Memory B cell (primary cell): ENCODE results near the gene FLRT1.

Experiments
- ATAC-seq: fragments of 150-1000 bp; cut with Tn5 transposase; 2 replicates; pipeline ENCODE4 v1.10.0; 2021; ENCODE audit warnings: low read depth, mild to moderate bottlenecking, moderate library complexity
- DNase-seq, 2 donors: peaks; one replicate each; pipeline ENCODE4 v3.0.0; 2022; ENCODE audit warnings: low spot score in 2 of 2
- H3K27ac Mint-ChIP-seq: one replicate; pipeline ENCODE4 v1.8.0; 2022; ENCODE audit warnings: mild to moderate bottlenecking, moderate library complexity, mixed read lengths
- H3K27me3 Mint-ChIP-seq: one replicate; pipeline ENCODE4 v1.8.0; 2022; ENCODE audit warnings: mixed read lengths
- H3K36me3 Mint-ChIP-seq: one replicate; pipeline ENCODE4 v1.8.0; 2022; ENCODE audit warnings: mild to moderate bottlenecking, mixed read lengths
- H3K4me1 Mint-ChIP-seq: one replicate; pipeline ENCODE4 v1.8.0; 2022; ENCODE audit warnings: mixed read lengths
- H3K4me3 Mint-ChIP-seq: one replicate; pipeline ENCODE4 v1.8.0; 2022; ENCODE audit warnings: mild to moderate bottlenecking, moderate library complexity, mixed read lengths
- H3K9me3 Mint-ChIP-seq: one replicate; pipeline ENCODE4 v1.8.0; 2022; ENCODE audit warnings: mixed read lengths

Gene FLRT1

DNA sequence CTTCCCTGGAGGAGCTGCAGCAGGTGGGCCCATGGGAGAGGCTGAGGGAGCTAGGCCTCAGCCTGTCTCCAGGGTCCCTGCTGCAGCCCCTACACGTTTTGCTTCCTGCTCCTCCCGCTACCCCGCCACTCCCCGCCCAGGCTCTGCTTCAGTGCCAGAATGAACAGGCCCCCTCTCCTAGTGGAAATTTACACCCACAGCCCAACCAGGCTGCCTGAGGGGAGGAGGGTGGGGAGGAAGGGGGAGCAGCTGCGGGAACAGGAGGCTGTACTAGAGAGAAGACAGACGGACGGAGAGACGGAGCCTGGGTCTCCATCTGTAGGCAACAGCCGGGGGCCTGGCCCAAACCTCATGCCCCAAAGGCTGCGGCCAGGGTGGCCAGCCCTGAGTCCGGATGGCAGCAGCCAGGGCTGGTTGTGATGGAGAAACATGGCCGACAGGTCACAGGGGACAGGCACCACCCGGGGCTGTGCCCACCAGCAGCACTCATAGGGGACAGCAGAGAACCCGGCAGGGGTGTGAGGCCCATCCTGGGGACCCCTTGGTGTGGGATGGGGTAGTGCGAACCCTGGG is 20.6 kb downstream of the FLRT1 start:
- DNase-seq = no peak
- Mint-ChIP-seq H3K27ac (no peak overlapping the region), H3K9me3 (no peaks in the 10 kb centered on the region), H3K4me1 (peaks cover 3% of the 10 kb centered on the region), H3K36me3 (no peaks in the 10 kb centered on the region), H3K27me3 (peaks cover 5% of the 10 kb centered on the region), H3K4me3 (no peak overlapping the region)
- ATAC-seq = no peak

DNA sequence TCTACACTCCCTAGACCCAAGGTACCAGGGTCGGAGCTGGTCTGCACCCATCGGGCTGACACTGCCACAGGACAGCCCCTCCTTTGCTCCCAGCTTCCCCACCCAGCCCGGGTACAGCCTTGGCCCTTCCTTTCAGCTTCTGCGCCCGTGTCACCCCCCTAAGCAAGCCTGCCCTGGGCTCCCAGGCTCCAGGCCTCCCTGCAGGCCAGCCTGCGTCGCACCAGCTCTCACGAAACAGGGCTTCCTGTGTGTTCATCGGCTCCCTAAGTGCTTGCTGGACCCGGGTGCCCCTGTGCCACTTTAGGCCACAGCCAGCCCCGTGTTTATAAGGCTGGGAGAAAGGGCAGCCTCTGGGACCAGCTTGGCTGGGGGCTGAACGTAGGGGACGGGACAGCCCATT is 21.1 kb downstream of the FLRT1 start:
- no peak overlapping the region for H3K4me3 Mint-ChIP-seq
- H3K27me3 Mint-ChIP-seq = peaks cover 8% of the 10 kb centered on the region
- DNase-seq (no peak), ATAC-seq (no peak)
- no peak overlapping the region for H3K27ac Mint-ChIP-seq
- no peaks in the 10 kb centered on the region for H3K9me3 Mint-ChIP-seq
- peaks cover 5% of the 10 kb centered on the region for H3K4me1 Mint-ChIP-seq
- no peaks in the 10 kb centered on the region for H3K36me3 Mint-ChIP-seq

DNA sequence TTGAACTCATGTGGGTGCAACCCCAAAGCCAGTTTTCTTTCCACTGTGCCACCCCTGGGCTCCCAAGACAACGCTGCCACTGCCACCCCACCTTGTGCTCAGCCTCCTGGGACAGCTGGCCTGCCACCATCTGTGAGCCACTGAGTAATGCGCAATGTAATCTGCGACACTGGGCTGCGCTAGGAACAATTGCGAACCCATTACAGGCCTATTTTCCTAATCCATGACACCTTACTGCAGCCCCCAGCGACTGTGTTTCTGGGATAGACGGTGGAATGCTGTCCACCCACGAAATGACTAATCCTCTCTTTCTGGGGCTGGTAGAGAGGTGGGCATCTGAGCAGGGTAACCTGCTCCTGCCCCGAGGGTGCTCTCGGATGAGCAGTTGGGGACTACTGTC is 22.2 kb downstream of the FLRT1 start:
- no peak overlapping the region for H3K4me3 Mint-ChIP-seq
- H3K9me3 Mint-ChIP-seq = no peaks in the 10 kb centered on the region
- ATAC-seq = no peak
- H3K27ac Mint-ChIP-seq = no peak overlapping the region
- H3K36me3 Mint-ChIP-seq = no peaks in the 10 kb centered on the region
- peaks cover 13% of the 10 kb centered on the region for H3K27me3 Mint-ChIP-seq
- peaks cover 5% of the 10 kb centered on the region for H3K4me1 Mint-ChIP-seq
- no peak for DNase-seq

DNA sequence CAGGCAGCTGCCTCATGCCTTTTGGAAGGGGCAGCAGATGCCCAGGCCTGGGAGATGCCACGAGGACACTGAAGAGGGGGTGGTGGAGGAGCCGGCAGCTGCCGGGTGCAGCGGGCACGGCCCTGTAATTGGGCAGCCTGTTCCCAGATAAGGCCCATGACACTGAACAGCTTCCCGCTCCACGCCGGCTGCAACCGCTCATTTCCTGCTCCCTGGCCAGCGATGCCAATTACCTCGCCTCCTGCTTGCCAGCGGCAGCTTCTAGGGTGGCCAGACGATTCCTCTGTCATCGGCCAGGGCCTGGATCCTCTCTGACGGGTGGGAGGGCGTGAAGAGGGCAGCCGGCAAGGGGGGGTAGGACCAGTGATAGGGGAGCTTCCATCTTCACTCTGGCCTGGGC is 22.8 kb downstream of the FLRT1 start:
- DNase-seq = no peak
- no peak overlapping the region for H3K4me3 Mint-ChIP-seq
- H3K4me1 Mint-ChIP-seq = peaks cover 5% of the 10 kb centered on the region

DNA sequence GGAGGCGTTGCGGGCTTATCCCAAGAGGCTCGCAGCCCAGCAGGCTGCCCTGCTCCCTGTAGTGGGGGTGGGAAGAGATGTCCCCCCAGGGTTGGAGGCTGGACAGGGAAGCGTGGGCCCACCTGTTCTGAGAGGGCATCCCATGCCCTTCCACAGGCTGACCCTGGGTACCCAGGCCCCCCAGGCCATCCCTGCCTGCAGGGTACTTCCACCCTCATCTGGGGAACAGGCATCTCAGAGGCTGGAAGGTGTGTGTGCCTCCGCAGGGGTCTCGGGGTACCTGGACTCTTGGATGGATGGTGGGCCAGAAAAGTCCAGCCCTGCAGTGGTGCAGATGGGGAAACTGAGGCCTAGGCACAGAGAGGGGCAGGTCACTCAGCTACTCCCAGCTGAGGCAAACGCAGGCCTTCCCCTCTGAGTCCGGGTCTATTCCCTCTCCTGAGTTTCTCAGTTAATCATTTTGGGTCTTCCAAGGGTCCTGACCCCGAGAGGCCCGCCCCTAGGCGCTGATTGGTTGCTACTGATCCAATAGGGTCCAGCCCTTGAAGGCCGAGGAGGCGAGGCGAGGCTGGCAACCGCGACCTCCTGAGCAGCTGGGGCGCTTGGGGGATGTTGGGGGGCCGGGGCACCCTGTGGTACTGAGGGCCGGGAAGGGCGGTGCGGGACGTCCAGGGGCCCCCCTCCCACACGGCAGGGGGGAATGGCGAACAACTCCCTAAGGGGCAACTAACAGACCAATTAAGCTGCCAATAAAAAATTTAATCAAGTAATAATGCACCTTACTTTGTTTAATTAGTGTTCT is 23.8 kb downstream of the FLRT1 start:
- ATAC-seq (no peak), DNase-seq (no peak)
- H3K27ac Mint-ChIP-seq = no peak overlapping the region
- peaks cover 5% of the 10 kb centered on the region for H3K4me1 Mint-ChIP-seq
- no peaks in the 10 kb centered on the region for H3K36me3 Mint-ChIP-seq
- no peak overlapping the region for H3K4me3 Mint-ChIP-seq
- peaks cover 15% of the 10 kb centered on the region for H3K27me3 Mint-ChIP-seq
- no peaks in the 10 kb centered on the region for H3K9me3 Mint-ChIP-seq

More for the DNA sequence above, 22.8 kb downstream of the FLRT1 start:
- H3K27me3 Mint-ChIP-seq = peaks cover 15% of the 10 kb centered on the region
- H3K36me3 Mint-ChIP-seq = no peaks in the 10 kb centered on the region
- no peak for ATAC-seq
- no peak overlapping the region for H3K27ac Mint-ChIP-seq
- no peaks in the 10 kb centered on the region for H3K9me3 Mint-ChIP-seq

DNA sequence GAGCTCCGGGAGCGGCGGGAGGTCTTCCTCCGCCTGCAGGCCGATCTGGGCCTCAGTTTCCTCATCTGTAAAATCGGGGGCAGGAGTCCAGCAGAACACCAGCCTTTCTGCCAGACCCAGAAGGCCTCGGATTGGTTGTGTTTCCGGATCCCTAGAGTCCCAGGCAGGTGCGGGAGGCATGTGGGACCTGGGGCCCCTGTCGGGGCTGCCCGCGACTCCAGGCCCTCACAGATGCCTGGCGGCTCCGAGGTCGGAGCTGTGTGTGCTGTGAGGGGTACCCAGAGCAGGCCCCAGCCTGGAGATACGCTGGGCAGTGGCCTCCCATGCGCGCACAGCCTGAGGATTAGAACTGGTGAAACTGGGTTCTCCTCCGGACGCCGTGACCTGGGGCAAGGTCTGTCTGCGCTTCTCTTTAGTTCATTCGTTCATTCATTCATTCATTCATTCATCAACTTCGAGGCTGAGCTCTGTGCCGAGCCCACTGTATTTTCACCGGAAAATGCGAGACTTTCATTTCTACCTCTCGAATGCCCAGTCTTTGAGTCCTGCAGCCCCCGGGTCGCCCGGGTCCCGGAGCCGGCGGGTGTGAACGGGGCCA is 24.6 kb downstream of the FLRT1 start:
- ATAC-seq (peak; percentile 26), DNase-seq (no peak)
- Mint-ChIP-seq H3K4me3 (peak overlapping the region; percentile 52), H3K27ac (no peak overlapping the region), H3K36me3 (no peaks in the 10 kb centered on the region), H3K27me3 (peaks cover 19% of the 10 kb centered on the region), H3K4me1 (peaks cover 5% of the 10 kb centered on the region), H3K9me3 (no peaks in the 10 kb centered on the region)

DNA sequence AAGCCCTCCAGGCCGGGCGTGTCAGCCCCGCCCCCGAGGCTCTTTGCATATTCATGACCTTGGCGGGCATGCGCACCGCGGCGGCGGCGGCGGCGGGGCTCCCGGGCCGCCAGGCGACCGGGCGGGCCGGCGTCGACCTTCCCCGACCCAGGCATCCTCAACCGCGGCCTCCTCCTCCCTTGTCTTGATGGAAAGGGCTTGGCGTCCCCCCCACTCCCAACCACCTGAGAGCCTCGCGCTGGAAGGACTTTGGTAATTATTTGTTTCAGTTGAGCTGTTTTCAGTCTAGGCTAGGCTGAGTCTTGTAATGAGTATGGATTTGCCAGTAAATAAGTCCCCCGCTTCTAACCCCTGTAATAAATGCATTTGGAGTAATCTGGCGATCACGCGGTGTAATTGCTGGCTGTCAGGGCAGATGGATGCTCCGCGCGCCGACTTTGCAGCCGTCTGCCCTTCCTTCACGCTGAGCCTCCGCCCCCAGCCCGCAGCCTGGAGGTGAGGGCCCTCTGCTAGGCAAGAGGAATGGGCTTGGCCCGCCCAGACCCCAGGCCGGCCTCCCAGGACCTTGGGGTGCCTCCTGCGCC is 25.2 kb downstream of the FLRT1 start:
- ATAC-seq = peak; percentile 91
- Mint-ChIP-seq H3K27me3 (peaks cover 19% of the 10 kb centered on the region), H3K4me3 (peak overlapping the region; percentile 73), H3K27ac (no peak overlapping the region), H3K4me1 (peaks cover 5% of the 10 kb centered on the region), H3K9me3 (no peaks in the 10 kb centered on the region), H3K36me3 (no peaks in the 10 kb centered on the region)
- DNase-seq = peak; percentile 55 to 63

DNA sequence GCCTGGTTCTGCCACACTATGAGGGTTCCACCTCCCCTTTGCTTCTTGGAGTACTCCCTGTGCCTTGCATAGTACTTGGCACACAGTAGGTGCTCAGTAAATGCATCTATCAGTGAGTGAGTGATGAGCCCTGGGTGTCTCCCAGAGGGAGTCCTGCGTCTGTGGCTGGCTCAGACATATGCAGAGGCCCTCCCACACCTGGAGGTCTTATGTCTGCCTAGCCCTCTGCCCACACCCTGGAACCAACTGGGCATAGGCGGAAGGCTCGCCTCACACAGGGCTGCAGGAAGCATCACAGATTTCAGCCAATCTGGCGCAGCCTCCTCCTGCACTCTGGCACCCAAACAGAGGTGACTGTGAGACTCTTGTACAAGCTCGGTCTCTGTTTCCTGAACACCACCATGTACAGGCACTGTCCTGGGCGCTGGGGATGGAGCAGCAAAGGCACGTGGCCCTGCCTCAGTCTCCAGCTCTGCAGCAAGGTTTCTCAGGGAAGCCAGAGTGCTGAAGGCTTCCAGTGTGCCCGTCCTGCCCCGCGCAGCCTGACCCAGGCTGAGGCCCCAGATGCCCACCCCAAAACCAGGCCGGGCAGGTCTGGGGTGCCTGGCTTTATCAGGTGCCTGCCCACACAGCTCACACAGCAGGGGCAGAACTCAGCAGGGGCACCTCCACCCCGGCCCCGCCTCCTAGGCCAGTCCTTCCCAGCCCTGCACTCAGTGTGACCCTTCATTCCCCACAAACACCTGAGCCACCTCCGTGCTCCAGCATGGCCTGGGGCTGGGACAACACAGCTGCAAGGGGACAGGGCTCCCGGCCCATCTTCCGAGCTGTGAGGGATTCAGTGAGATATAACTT is 26.7 kb downstream of the FLRT1 start:
- no peak overlapping the region for H3K27ac Mint-ChIP-seq
- ATAC-seq (no peak), DNase-seq (no peak)
- H3K9me3 Mint-ChIP-seq = no peaks in the 10 kb centered on the region
- peaks cover 5% of the 10 kb centered on the region for H3K4me1 Mint-ChIP-seq
- H3K36me3 Mint-ChIP-seq = no peaks in the 10 kb centered on the region
- peaks cover 23% of the 10 kb centered on the region for H3K27me3 Mint-ChIP-seq
- peak overlapping the region; percentile 61 for H3K4me3 Mint-ChIP-seq

DNA sequence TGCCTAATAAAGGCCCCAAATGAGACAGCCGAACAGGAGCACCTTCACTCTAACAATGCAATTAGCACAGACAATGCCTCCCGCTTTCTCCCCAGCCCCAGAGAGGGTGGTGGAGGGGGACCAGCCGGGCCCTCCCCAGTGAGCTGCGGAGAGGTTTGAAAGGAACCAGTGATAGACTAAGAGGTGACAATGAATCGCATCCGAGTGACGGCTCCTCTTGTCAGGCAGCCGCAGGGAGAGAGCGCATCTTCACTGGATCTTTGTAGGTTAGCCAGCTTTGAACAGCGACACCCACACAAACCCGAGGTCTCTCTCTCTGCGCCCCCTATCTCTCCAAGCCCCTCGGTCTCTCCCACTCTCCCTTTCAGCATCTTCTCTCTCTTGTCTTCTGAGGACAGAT is 28.0 kb downstream of the FLRT1 start:
- ATAC-seq (no peak), DNase-seq (no peak)
- H3K4me3 Mint-ChIP-seq = no peak overlapping the region
- H3K27me3 Mint-ChIP-seq = peaks cover 25% of the 10 kb centered on the region
- no peak overlapping the region for H3K27ac Mint-ChIP-seq
- H3K9me3 Mint-ChIP-seq = no peaks in the 10 kb centered on the region
- H3K4me1 Mint-ChIP-seq = peaks cover 5% of the 10 kb centered on the region
- no peaks in the 10 kb centered on the region for H3K36me3 Mint-ChIP-seq

DNA sequence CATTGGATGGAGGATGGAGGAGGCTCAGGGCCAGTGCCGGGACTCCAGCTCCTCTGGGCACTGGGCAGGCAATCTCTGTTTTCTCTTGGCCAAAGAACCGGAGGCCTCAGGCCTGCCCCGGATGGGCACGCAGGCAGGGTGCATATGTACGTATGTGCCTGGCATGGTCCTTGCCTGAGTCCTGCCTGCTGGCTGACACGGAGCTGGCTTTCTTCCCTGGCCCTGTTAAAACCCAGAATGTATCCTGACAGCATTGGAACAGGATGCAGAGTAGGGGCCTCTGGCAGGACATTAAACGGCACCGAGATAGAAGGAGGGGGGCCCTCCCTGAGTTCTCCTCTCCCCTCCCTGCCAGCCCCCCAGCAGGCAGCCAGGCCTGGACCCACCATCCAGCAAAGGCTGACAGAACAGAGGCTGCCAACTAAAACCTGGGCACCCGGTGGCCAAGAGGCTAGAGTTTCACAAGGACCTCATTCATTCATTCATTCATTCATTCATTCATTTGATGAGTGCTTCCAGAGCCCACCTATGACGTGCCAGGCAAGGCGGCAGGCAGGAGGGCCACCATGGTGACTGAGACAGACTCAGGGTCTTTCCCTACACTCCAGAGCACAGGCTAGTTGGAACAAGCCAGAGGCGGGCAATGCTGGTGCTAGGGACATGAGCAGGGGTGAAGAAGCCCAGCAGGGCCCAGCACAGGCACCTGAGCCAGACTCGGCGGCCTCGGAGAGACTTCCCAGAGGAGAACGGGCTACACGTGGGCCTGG is 28.8 kb downstream of the FLRT1 start:
- H3K36me3 Mint-ChIP-seq = no peaks in the 10 kb centered on the region
- ATAC-seq (no peak), DNase-seq (no peak)
- H3K27me3 Mint-ChIP-seq = peaks cover 23% of the 10 kb centered on the region
- H3K27ac Mint-ChIP-seq = no peak overlapping the region
- H3K4me3 Mint-ChIP-seq = no peak overlapping the region
- peaks cover 5% of the 10 kb centered on the region for H3K4me1 Mint-ChIP-seq
- no peaks in the 10 kb centered on the region for H3K9me3 Mint-ChIP-seq

DNA sequence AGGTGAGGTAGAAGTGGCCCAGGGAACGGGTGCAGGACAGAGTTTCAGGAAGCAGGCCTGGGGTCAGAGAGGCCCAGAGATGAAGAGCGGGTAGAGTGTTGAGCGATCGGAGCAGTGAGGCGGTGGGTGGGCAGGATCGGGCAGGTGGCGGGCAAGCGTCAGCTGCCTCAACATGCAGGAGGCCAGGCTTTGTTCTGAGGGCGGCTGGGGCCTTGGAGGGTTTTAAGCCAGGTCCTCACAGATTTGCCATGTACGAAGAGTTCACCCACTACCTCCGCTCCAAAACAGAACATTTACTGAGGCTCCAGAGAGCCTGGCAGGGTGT is 29.4 kb downstream of the FLRT1 start:
- Mint-ChIP-seq H3K27ac (no peak overlapping the region), H3K4me3 (no peak overlapping the region), H3K4me1 (peaks cover 5% of the 10 kb centered on the region), H3K36me3 (no peaks in the 10 kb centered on the region), H3K27me3 (peaks cover 23% of the 10 kb centered on the region), H3K9me3 (no peaks in the 10 kb centered on the region)
- ATAC-seq (no peak), DNase-seq (no peak)

DNA sequence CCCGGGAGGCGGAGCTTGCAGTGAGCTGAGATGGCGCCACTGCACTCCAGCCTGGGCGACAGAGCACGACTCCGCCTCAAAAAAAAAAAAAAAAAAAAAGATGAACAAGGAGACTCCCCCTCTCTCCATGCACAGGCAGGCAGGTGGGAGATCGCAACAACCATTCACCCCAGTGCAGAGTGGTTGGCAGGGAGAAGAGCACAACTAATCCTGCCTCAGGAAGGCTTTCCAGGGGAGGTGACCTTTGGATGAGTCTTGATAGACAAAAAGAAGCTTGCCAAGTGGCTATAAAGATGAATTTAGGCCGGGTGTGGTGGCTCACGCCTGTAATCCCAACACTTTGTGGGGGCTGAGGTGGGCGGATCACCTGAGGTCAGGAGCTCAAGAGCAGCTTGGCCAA is 30.0 kb downstream of the FLRT1 start:
- DNase-seq = no peak
- Mint-ChIP-seq H3K27me3 (peaks cover 23% of the 10 kb centered on the region), H3K9me3 (no peaks in the 10 kb centered on the region), H3K4me3 (no peak overlapping the region), H3K4me1 (peaks cover 5% of the 10 kb centered on the region), H3K36me3 (no peaks in the 10 kb centered on the region), H3K27ac (no peak overlapping the region)
- ATAC-seq = no peak

DNA sequence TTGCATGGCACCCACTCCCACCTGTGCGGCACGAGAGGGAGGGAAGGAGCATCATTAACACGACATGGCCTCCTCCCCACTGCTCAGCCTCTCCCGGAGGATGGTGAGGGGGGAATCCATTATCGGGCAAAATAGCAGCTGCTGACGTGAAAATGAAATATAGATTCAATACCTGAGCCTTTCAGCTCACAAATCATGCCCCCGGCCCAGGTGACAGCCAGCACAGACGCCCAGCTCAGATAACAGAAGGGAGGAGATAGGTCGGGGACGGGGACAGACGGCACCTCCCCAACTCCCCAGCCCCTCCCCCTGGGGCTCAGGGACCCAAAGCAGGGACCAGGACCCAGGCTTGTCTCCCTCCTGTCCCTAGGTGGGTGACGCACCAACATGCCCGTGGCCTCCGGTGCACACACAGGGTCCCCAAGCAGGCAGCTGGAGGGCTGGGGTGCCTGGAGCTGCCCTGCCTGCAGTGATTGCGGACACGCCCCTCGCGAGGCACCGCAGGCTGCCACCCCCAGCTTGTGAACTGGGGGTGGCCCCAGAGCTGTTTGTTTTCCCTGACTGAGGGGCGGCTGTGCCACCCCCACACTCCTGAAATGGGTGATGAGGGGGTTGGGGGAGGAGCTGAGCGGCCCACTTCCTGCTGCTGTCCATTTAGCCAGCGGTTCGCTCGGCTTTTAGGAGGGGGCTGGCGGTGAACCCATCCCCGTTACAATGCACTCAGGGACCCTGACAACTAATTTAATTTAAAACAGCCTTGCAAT is 31.7 kb downstream of the FLRT1 start:
- Mint-ChIP-seq H3K36me3 (no peaks in the 10 kb centered on the region), H3K9me3 (no peaks in the 10 kb centered on the region), H3K27ac (no peak overlapping the region), H3K4me1 (no peaks in the 10 kb centered on the region), H3K4me3 (no peak overlapping the region), H3K27me3 (peaks cover 16% of the 10 kb centered on the region)
- no peak for DNase-seq
- no peak for ATAC-seq
